ENCODE measurements around the gene PGLYRP2. TPM values are rescaled to one million over a fixed set of nuclear protein-coding genes. Genes with fewer than 3 reads are reported as not detected.

The PGLYRP2 gene
- polyA plus RNA-seq, 1 donor from 2014 or later = not detected

DNA sequence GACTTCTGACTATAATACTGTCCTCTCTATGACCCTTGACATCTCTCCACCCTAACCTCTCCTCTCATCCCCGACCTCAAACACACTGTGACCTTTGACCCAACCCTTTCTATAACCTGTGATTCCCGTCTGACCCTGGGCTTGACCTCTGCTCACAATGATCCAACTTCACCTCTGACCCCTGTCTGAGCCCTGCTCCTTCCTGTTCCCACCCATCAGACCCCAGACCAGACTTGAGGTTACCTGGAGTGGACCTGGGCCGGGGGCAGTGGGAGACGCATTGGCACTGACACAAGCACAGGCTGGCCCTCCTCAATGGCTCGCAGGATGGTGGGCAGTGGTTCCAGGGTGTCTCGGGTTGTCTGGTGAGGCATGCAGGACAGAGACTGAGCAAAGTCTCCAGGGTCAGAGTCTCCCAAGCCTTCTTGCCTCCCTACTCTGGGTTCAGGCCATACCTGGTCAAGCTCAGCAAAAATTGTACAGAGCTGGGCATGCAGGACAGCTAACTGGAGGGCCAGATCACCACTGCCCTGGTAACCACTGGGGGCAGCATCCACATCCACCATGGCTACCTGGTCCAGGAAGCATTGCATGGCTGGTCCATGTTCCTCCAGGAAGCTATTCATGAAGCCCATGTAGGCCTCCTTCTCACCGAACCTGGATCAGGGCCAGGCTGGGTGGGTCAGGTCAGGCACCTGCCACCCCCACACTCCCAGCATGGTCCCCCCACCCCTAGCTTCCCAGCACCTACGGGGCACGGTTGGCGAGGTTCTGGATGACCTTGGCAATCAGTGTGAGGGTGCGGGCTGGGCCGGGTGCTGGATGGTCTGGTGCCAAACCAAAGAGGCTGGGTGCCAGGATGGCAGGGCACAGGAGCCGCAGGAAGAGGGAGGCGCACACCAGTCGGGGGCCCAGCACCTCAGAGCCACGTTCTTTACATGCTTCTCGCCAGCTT is 25.1 kb downstream of the PGLYRP2 start:
- Histone ChIP-seq H3K36me3 (ENCODE audit: insufficient read depth, low read length) (no peaks in the 10 kb centered on the region), H3K4me2 (ENCODE audit: low read length) (no peak overlapping the region), H2AFZ (ENCODE audit: low read depth, low read length) (no peak overlapping the region), H3F3A (ENCODE audit: insufficient read depth, low read length, poor library complexity, severe bottlenecking) (peaks cover 8% of the 10 kb centered on the region), H3K9me3 (ENCODE audit: low read length) (no peaks in the 10 kb centered on the region), H4K20me1 (ENCODE audit: insufficient read depth) (no peaks in the 10 kb centered on the region), H3K27ac (ENCODE audit: low read length) (no peak overlapping the region), H3K9ac (ENCODE audit: low read length) (no peak overlapping the region), H3K4me3 (ENCODE audit: low read length) (no peak overlapping the region), H3K9me2 (ENCODE audit: insufficient read depth, low read length) (no peaks in the 10 kb centered on the region), H3K79me2 (replicated peaks; ENCODE audit: insufficient read depth, low read length) (no peaks in the 10 kb centered on the region), H3K27me3 (ENCODE audit: insufficient read depth, low read depth, low read length) (peaks cover 61% of the 10 kb centered on the region)
- TF ChIP-seq, protein P1, sequence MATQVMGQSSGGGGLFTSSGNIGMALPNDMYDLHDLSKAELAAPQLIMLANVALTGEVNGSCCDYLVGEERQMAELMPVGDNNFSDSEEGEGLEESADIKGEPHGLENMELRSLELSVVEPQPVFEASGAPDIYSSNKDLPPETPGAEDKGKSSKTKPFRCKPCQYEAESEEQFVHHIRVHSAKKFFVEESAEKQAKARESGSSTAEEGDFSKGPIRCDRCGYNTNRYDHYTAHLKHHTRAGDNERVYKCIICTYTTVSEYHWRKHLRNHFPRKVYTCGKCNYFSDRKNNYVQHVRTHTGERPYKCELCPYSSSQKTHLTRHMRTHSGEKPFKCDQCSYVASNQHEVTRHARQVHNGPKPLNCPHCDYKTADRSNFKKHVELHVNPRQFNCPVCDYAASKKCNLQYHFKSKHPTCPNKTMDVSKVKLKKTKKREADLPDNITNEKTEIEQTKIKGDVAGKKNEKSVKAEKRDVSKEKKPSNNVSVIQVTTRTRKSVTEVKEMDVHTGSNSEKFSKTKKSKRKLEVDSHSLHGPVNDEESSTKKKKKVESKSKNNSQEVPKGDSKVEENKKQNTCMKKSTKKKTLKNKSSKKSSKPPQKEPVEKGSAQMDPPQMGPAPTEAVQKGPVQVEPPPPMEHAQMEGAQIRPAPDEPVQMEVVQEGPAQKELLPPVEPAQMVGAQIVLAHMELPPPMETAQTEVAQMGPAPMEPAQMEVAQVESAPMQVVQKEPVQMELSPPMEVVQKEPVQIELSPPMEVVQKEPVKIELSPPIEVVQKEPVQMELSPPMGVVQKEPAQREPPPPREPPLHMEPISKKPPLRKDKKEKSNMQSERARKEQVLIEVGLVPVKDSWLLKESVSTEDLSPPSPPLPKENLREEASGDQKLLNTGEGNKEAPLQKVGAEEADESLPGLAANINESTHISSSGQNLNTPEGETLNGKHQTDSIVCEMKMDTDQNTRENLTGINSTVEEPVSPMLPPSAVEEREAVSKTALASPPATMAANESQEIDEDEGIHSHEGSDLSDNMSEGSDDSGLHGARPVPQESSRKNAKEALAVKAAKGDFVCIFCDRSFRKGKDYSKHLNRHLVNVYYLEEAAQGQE (IDR thresholded peaks at IDR 0.05; ENCODE audit: borderline replicate concordance) = no peak
- no peak for TF ChIP-seq EP300 (conservative IDR thresholded peaks at IDR 0.05; ENCODE audit: poor library complexity, severe bottlenecking)

DNA sequence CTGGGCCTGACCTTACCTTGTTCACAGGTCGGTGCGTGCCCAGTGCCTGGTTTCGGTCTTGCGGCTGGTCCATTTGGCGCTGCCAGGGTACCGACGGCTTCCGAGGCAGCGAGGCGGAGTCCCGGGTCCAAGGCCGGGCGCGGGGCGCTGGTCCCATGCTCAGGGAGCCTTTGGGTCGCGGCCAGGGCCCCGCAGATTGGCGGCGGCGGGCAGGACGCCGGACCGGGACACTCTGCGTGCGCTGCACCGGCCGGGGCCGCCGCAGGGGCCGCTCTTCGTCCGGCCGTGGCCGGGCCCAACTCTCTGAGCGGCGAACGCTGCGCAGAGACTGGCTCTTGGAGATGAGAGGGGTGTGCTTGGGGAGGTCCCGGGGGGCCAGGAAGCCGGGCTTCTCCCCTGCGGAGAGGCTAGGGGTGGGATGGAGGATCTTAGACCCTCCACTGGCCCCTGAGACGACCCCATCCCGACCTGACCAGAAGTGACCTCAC is 26.2 kb downstream of the PGLYRP2 start:
- H3F3A ChIP-seq (ENCODE audit: insufficient read depth, low read length, poor library complexity, severe bottlenecking) = peaks cover 8% of the 10 kb centered on the region
- H3K4me2 ChIP-seq (ENCODE audit: low read length) = no peak overlapping the region
- H3K79me2 ChIP-seq (replicated peaks; ENCODE audit: insufficient read depth, low read length) = peaks cover 3% of the 10 kb centered on the region
- H3K27me3 ChIP-seq (ENCODE audit: insufficient read depth, low read depth, low read length) = peaks cover 55% of the 10 kb centered on the region
- TF ChIP-seq, protein P1 (IDR thresholded peaks at IDR 0.05; ENCODE audit: borderline replicate concordance) = no peak
- TF ChIP-seq, protein P2, sequence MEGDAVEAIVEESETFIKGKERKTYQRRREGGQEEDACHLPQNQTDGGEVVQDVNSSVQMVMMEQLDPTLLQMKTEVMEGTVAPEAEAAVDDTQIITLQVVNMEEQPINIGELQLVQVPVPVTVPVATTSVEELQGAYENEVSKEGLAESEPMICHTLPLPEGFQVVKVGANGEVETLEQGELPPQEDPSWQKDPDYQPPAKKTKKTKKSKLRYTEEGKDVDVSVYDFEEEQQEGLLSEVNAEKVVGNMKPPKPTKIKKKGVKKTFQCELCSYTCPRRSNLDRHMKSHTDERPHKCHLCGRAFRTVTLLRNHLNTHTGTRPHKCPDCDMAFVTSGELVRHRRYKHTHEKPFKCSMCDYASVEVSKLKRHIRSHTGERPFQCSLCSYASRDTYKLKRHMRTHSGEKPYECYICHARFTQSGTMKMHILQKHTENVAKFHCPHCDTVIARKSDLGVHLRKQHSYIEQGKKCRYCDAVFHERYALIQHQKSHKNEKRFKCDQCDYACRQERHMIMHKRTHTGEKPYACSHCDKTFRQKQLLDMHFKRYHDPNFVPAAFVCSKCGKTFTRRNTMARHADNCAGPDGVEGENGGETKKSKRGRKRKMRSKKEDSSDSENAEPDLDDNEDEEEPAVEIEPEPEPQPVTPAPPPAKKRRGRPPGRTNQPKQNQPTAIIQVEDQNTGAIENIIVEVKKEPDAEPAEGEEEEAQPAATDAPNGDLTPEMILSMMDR (IDR thresholded peaks at IDR 0.05; ENCODE audit: poor library complexity, severe bottlenecking) = no peak
- TF ChIP-seq MXI1 (conservative IDR thresholded peaks at IDR 0.05; ENCODE audit: poor library complexity, severe bottlenecking) = no peak
- H3K36me3 ChIP-seq (ENCODE audit: insufficient read depth, low read length) = no peaks in the 10 kb centered on the region
- H3K9me2 ChIP-seq (ENCODE audit: insufficient read depth, low read length) = no peaks in the 10 kb centered on the region
- no peak overlapping the region for H3K27ac ChIP-seq (ENCODE audit: low read length)
- no peaks in the 10 kb centered on the region for H4K20me1 ChIP-seq (ENCODE audit: insufficient read depth)
- H2AFZ ChIP-seq (ENCODE audit: low read depth, low read length) = no peak overlapping the region
- H3K9me3 ChIP-seq (ENCODE audit: low read length) = no peaks in the 10 kb centered on the region
- no peak overlapping the region for H3K9ac ChIP-seq (ENCODE audit: low read length)
- H3K4me3 ChIP-seq (ENCODE audit: low read length) = no peak overlapping the region
